SK-N-SH (cell line): ENCODE measurements around the gene SPRY4. TPM values are rescaled to one million over a fixed set of nuclear protein-coding genes. Genes with fewer than 3 reads are reported as not detected.

ENCODE experiments used
- ELF1 ChIP-seq: IDR thresholded peaks from 2 replicates; pipeline ENCODE4 v1.4.0; 2012
- EZH2phosphoT487 ChIP-seq: fragments of 200-600 bp; sonication (generic); IDR thresholded peaks from 2 replicates; pipeline ENCODE4 v1.6.1; 2017; ENCODE audit warnings: low read depth, mixed run types, mild to moderate bottlenecking, antibody characterized with exemption, moderate library complexity, borderline replicate concordance
- FOXJ3 ChIP-seq: sonication (generic); formaldehyde crosslinking; IDR thresholded peaks from 2 replicates; pipeline ENCODE4 v1.5.1; 2020; ENCODE audit warnings: mild to moderate bottlenecking, missing genetic modification reagents
- GABPA ChIP-seq: IDR thresholded peaks from 2 replicates; pipeline ENCODE4 v1.4.0; 2012; ENCODE audit warnings: low read depth, mild to moderate bottlenecking
- JUND ChIP-seq: IDR thresholded peaks from 2 replicates; pipeline ENCODE4 v1.4.0; 2012
- MAX ChIP-seq: IDR thresholded peaks from 2 replicates; pipeline ENCODE4 v1.4.0; 2012; ENCODE audit warnings: low read depth
- MXI1 ChIP-seq: IDR thresholded peaks from 2 replicates; pipeline ENCODE4 v1.6.1; 2012; ENCODE audit warnings: mild to moderate bottlenecking, low read depth, low read length, improper control_type of control experiment
- NFIC ChIP-seq: IDR thresholded peaks from 2 replicates; pipeline ENCODE4 v1.4.0; 2012; ENCODE audit warnings: borderline replicate concordance
- NRF1 ChIP-seq: IDR thresholded peaks from 2 replicates; pipeline ENCODE4 v1.6.1; 2012; ENCODE audit warnings: low read depth, mild to moderate bottlenecking, low read length
- PBX3 ChIP-seq: IDR thresholded peaks from 2 replicates; pipeline ENCODE4; 2012
- POLR2AphosphoS5 ChIP-seq: IDR thresholded peaks from 2 replicates; pipeline ENCODE4 v1.6.1; 2012; ENCODE audit warnings: low read depth, low read length
- RCOR1 ChIP-seq: fragments of 150-350 bp; IDR thresholded peaks from 2 replicates; pipeline ENCODE4 v1.6.1; 2017; ENCODE audit warnings: antibody characterized with exemption, low read length
- TAF1 ChIP-seq: IDR thresholded peaks from 2 replicates; pipeline ENCODE4 v1.6.1; 2012; ENCODE audit warnings: low read depth, mild to moderate bottlenecking, low read length, moderate library complexity, borderline replicate concordance
- TCF12 ChIP-seq: IDR thresholded peaks from 2 replicates; pipeline ENCODE4 v1.4.0; 2012
- TEAD4 ChIP-seq: IDR thresholded peaks from 2 replicates; pipeline ENCODE4 v1.4.0; 2012; ENCODE audit warnings: mild to moderate bottlenecking, borderline replicate concordance; ENCODE audit not compliant: insufficient read depth
- ZBTB33 ChIP-seq: IDR thresholded peaks from 2 replicates; pipeline ENCODE4 v1.4.0; 2012; ENCODE audit warnings: low read depth, borderline replicate concordance
- polyA plus RNA-seq, 3 experiments: library from polyadenylated mRNA; depleted of rRNA; stranded (reverse); fragments of >200 nt; gene quantifications; 2 replicates each; pipeline ENCODE4 v1.2.3, GENCODE V29; 2012
- TF ChIP-seq, protein P1 (sequence below): IDR thresholded peaks from 2 replicates; pipeline ENCODE4 v1.4.0; 2012; ENCODE audit warnings: low read depth, borderline replicate concordance
- TF ChIP-seq, protein P2 (sequence below): fragments of 200-600 bp; sonication (generic); IDR thresholded peaks from 2 replicates; pipeline ENCODE4 v1.6.1; 2017; ENCODE audit warnings: antibody characterized with exemption, mild to moderate bottlenecking, moderate library complexity

The SPRY4 gene
- polyA plus RNA-seq, 1 of the 3 experiments (the other 2 are of a cell fraction), result 18.0 TPM

DNA sequence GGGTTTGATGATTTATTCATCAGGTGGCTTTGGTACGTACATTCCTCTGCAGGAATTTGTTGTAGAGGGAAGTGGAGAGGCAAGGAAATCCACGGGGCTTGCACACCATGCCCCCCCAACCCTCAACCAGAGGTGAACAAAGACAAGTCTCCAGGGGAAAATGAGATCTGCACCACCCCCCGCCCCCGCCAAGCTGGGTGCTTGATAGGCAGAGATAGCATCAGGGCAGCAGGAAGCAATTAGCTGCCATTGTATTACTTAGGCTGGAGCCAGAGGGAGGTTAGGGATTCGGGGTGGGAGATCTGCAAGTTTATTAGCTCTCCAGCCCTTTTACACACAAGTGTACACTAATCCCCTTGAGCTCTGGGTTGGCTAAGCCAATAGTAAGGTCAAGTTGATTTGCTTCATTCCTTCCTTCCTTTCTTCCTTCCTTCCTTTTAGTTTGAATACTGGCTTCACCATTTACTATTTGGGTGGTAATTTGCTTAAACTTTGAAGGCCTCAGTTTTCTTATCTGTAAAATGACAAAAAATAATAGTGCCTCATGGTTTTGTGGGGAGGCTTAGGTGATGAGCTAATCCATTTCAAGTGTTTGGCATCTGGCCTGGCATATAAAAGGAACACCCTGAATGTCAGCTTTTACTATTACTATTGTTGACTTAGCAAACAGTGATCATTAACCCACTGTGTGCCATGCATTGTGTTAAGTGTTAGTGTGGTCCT, 34.1 kb downstream of the SPRY4 start (continued):
- no peak for TF ChIP-seq ZBTB33
- TF ChIP-seq, protein P1, sequence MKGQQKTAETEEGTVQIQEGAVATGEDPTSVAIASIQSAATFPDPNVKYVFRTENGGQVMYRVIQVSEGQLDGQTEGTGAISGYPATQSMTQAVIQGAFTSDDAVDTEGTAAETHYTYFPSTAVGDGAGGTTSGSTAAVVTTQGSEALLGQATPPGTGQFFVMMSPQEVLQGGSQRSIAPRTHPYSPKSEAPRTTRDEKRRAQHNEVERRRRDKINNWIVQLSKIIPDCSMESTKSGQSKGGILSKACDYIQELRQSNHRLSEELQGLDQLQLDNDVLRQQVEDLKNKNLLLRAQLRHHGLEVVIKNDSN, result no peak
- TF ChIP-seq MXI1, result 0 out of 2 replicates have a peak, but pooled peaks have one; percentile 20
- TF ChIP-seq GABPA, result no peak
- no peak for TF ChIP-seq JUND
- no peak for TF ChIP-seq EZH2phosphoT487
- TF ChIP-seq, protein P2, sequence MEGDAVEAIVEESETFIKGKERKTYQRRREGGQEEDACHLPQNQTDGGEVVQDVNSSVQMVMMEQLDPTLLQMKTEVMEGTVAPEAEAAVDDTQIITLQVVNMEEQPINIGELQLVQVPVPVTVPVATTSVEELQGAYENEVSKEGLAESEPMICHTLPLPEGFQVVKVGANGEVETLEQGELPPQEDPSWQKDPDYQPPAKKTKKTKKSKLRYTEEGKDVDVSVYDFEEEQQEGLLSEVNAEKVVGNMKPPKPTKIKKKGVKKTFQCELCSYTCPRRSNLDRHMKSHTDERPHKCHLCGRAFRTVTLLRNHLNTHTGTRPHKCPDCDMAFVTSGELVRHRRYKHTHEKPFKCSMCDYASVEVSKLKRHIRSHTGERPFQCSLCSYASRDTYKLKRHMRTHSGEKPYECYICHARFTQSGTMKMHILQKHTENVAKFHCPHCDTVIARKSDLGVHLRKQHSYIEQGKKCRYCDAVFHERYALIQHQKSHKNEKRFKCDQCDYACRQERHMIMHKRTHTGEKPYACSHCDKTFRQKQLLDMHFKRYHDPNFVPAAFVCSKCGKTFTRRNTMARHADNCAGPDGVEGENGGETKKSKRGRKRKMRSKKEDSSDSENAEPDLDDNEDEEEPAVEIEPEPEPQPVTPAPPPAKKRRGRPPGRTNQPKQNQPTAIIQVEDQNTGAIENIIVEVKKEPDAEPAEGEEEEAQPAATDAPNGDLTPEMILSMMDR, result no peak
- TF ChIP-seq NFIC, result no peak
- peak; percentile 63 for TF ChIP-seq TCF12
- no peak for TF ChIP-seq PBX3
- peak; percentile 60; the same call in 1 of the 2 replicates for TF ChIP-seq POLR2AphosphoS5
- no peak for TF ChIP-seq NRF1
- no peak for TF ChIP-seq TEAD4
- no peak for TF ChIP-seq TAF1
- no peak for TF ChIP-seq ELF1
- TF ChIP-seq RCOR1, result peak; percentile 95
- TF ChIP-seq FOXJ3 (CRISPR knock-in tag), result peak; percentile 61; the same call in 1 of the 2 replicates
- TF ChIP-seq MAX, result no peak
- TF ChIP-seq, all 33 proteins: peak for 8
